Activated naive CD4-positive, alpha-beta T cell treated with Interleukin-2 at 50 U/mL for 16 hours (primary cell): Measurements from ENCODE around the gene RIOX2.
"Not testable (repeated sequence)": the region's sequence is repeated elsewhere in the genome, so short reads cannot be mapped to it uniquely, and the experiment has no call there.

Source experiments
- DNase-seq: peaks from one replicate; pipeline ENCODE4 v3.0.0-alpha.2; 2020

Gene RIOX2

GRCh38 chr3:97909830-97910229 lies 62.4 kb downstream of the RIOX2 start:
- not testable (repeated sequence) for DNase-seq

- no peak for DNase-seq
Measured at GRCh38 chr3:97901313-97902248, 70.7 kb downstream of the RIOX2 start.

GRCh38 chr3:97899331-97899730 lies 72.9 kb downstream of the RIOX2 start:
- DNase-seq: no peak

- DNase-seq: no peak
Measured at GRCh38 chr3:97896547-97896946, 75.7 kb downstream of the RIOX2 start.

GRCh38 chr3:97896129-97896528 lies 76.1 kb downstream of the RIOX2 start:
- DNase-seq: no peak

- DNase-seq: no peak
Measured at GRCh38 chr3:97895216-97895615, 77.0 kb downstream of the RIOX2 start.

GRCh38 chr3:97892852-97893251 lies 79.4 kb downstream of the RIOX2 start:
- no peak for DNase-seq
